Esophagus muscularis mucosa (tissue), 4 donors: ENCODE measurements around the gene FADS6. TPM values are rescaled to one million over a fixed set of nuclear protein-coding genes. Genes with fewer than 3 reads are reported as not detected.

Experiments used
- DNase-seq: peaks from one replicate; pipeline ENCODE4 v3.0.0-alpha.2; 2017; ENCODE audit errors: extremely low spot score
- H3K27ac ChIP-seq, 4 donors: fragments of 200-600 bp; sonication (generic); replicated peaks in 1 of 4; 1 replicate in 3 of 4; 2 replicates in 1 of 4; pipeline ENCODE4 v1.5.1; 2016 to 2019; ENCODE audit warnings: mild to moderate bottlenecking in 1 of 4
- H3K27me3 ChIP-seq, 4 donors: fragments of 200-600 bp; sonication (generic); one replicate each; pipeline versions ENCODE4 v1.5.1 to v1.6.0; 2016 to 2019
- H3K36me3 ChIP-seq, 4 donors: fragments of 200-600 bp; sonication (generic); one replicate each; pipeline ENCODE4 v1.5.1; 2016 to 2019
- H3K4me1 ChIP-seq, 4 donors: fragments of 200-600 bp; sonication (generic); one replicate each; pipeline ENCODE4 v1.5.1; 2016 to 2019
- H3K4me3 ChIP-seq, 4 donors: fragments of 200-600 bp; sonication (generic); 1 replicate in 2 of 4; 2 replicates in 2 of 4; pipeline ENCODE4 v1.5.1; 2016 to 2019; ENCODE audit warnings: mild to moderate bottlenecking in 4 of 4, moderate library complexity in 1 of 4
- H3K9me3 ChIP-seq, 4 donors: fragments of 200-600 bp; sonication (generic); 1 replicate in 3 of 4; 2 replicates in 1 of 4; pipeline ENCODE4 v1.5.1; 2016 to 2019
- CTCF ChIP-seq, 3 experiments: fragments of 200-600 bp in 2 of 3; fragments of 450-650 bp in 1 of 3; sonication (generic) in 2 of 3; IDR thresholded peaks; one replicate each; pipeline ENCODE4 v1.5.1; 2017 to 2019; ENCODE audit warnings: antibody characterized with exemption in 3 of 3, mild to moderate bottlenecking in 2 of 3, moderate library complexity in 1 of 3
- EP300 ChIP-seq: sonication (generic); formaldehyde crosslinking; IDR thresholded peaks from one replicate; pipeline ENCODE4 v1.6.1; 2017; ENCODE audit warnings: antibody characterized with exemption
- POLR2A ChIP-seq: fragments of 450-650 bp; IDR thresholded peaks from one replicate; pipeline ENCODE4 v1.6.1; 2017; ENCODE audit warnings: antibody characterized with exemption, moderate library complexity, mild to moderate bottlenecking, low read depth
- POLR2AphosphoS5 ChIP-seq, 2 donors: sonication (generic); formaldehyde crosslinking; IDR thresholded peaks; one replicate each; pipeline ENCODE4 v1.6.1; 2017; ENCODE audit warnings: antibody characterized with exemption in 2 of 2
- WGBS: methylation state at CpG from one replicate; pipeline ENCODE4 v1.1.5; 2018; 5-methylcytosine and 5-hydroxymethylcytosine counted together
- intact Hi-C: fragments of 100-400 bp; cut with DNase I; formaldehyde crosslinking; loops from one replicate; pipeline ENCODE4 v1.15.1; 2023
- total RNA-seq, 4 donors: library from RNA; depleted of rRNA; stranded (reverse); fragments of >200 nt; gene quantifications; one replicate each; pipeline versions ENCODE4 v1.1.0 to v1.2.1, GENCODE V29; 2016

The FADS6 gene
- total RNA-seq, 4 donors from 2014 or later, result 0.33 TPM; not detected in 3

DNA sequence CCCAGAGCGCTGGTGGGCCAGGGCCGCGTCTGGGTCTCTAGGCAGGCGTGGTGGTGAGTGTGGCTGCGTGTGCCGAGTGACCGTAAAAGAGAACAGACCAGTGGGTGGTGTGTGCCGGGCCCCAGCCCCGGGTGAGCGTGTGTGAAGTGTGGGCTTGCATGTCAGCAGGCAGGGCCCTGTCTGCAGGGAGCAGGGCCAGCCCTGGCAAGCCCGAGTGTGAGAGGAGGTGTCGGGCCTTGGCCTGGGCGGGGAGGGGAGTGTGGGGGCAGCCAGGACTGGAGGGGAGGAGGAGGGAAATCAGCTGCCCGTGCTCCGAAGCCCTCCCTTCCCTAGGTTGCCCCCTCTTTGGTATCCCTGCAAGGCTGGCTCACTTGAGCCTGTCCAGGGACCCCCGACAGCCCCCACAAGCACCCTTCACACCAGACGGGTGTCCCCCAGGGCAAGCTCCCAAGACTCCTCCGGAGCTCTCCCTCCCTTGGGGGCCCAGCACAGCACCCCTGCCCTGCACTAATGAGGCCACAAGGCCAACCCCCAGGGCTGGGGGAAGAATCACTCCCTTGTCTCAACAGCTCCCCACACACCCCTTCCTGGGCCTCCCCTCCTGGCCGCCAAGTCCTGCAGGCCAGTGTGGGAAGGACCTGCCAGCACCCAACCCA lies 27.7 kb upstream of the FADS6 start:
- peaks cover 21 to 38% (median 27%) of the 10 kb centered on the region in 4 donors for H3K4me1 ChIP-seq

GRCh38 chr17:74920642-74921025 lies 27.2 kb upstream of the FADS6 start:
- H3K4me3 ChIP-seq, result no peak overlapping the region
- TF ChIP-seq POLR2AphosphoS5 (IDR thresholded peaks at IDR 0.05), result no peak
- no peak for TF ChIP-seq EP300
- no peak for TF ChIP-seq POLR2A
- TF ChIP-seq CTCF (IDR thresholded peaks at IDR 0.05), result no peak
- H3K4me1 ChIP-seq, result peaks cover 21 to 38% (median 27%) of the 10 kb centered on the region in 4 donors
- H3K9me3 ChIP-seq, result no peaks in the 10 kb centered on the region
- peaks cover 7 to 93% (median 36%) of the 10 kb centered on the region in 4 donors for H3K27me3 ChIP-seq
- H3K36me3 ChIP-seq, result no peaks in the 10 kb centered on the region
- no peak overlapping the region for H3K27ac ChIP-seq
- 66% methylated on average over 5 of the region's 6 CpGs for WGBS
- DNase-seq, result no peak
- intact Hi-C loops, result loop anchor here (5.0 kb wide), 1 partner anchor 37 kb away; no protein-coding TSS in a partner anchor

More for the DNA sequence above, 27.7 kb upstream of the FADS6 start:
- H3K27ac ChIP-seq, result no peak overlapping the region
- intact Hi-C loops, result loop anchor here (5.0 kb wide), 1 partner anchor 36 kb away; no protein-coding TSS in a partner anchor
- H3K27me3 ChIP-seq, result peaks cover 7 to 93% (median 36%) of the 10 kb centered on the region in 4 donors
- no peak for TF ChIP-seq EP300
- no peak for TF ChIP-seq POLR2A
- TF ChIP-seq POLR2AphosphoS5 (IDR thresholded peaks at IDR 0.05), result no peak
- TF ChIP-seq CTCF (IDR thresholded peaks at IDR 0.05), result no peak
- 55% methylated on average over 13 of the region's 19 CpGs for WGBS
- no peaks in the 10 kb centered on the region for H3K36me3 ChIP-seq
- H3K9me3 ChIP-seq, result no peaks in the 10 kb centered on the region
- no peak overlapping the region for H3K4me3 ChIP-seq
- DNase-seq, result no peak

GRCh38 chr17:74920306-74920620 lies 26.8 kb upstream of the FADS6 start:
- Histone ChIP-seq H3K36me3 (no peaks in the 10 kb centered on the region), H3K27ac (no peak overlapping the region), H3K4me3 (no peak overlapping the region), H3K9me3 (no peaks in the 10 kb centered on the region), H3K4me1 (peaks cover 21 to 38% (median 27%) of the 10 kb centered on the region in 4 donors), H3K27me3 (peaks cover 7 to 92% (median 36%) of the 10 kb centered on the region in 4 donors)
- no peak for DNase-seq
- intact Hi-C loops, result loop anchor here (5.0 kb wide), 1 partner anchor 37 kb away; no protein-coding TSS in a partner anchor
- WGBS, result 79% methylated on average over 21 of the region's 27 CpGs
- TF ChIP-seq EP300 (no peak), CTCF (IDR thresholded peaks at IDR 0.05) (no peak), POLR2A (no peak), POLR2AphosphoS5 (IDR thresholded peaks at IDR 0.05) (no peak)

DNA sequence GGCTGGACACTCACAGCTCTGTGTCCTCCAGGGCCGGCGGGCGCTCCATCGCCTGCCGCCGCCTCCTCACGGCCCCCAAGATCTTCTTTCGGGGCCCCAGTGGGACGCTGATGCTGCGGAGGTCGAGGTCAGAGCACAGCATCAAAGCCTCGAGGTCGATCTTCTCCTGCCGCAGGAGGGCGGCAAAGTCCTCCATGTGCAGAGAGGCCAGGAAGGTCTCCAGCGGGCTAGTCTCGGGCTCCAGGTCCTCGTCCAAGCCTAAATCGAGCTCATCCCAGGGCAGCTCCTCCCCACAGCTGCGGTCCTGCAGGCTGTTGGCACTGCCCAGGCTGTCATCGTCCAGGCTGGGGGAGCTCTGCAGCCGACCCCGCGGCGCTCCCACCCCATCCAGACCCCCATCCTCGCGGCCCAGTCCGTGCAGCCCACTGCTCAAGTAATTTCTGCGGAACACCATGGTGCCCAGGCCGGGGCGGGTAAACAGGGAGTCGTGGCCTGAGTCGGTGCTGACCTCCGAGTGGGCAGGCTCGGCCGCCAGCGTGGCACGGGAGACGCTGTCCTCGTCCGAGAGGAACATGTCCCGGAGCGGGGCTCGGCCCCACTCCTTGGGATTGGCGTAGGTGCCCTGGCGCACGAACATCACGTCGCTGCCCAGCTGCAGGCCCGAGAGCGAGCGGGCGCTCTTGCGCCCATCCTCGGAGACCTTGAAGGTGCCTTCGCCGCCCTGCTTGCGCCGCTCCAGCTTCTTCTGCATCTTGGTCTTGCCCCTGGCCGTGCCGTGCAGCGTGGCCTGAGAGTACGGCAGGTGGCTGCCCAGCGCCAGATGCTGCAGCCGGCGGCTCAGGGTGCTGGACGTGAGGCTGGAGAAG lies 26.2 kb upstream of the FADS6 start:
- TF ChIP-seq EP300 (no peak), POLR2A (no peak), POLR2AphosphoS5 (IDR thresholded peaks at IDR 0.05) (no peak), CTCF (IDR thresholded peaks at IDR 0.05) (no peak)
- H3K27me3 ChIP-seq, result peaks cover 7 to 86% (median 30%) of the 10 kb centered on the region in 4 donors
- intact Hi-C loops, result loop anchor here (5.0 kb wide), 1 partner anchor 38 kb away; no protein-coding TSS in a partner anchor

More for the DNA sequence above, 26.2 kb upstream of the FADS6 start:
- H3K36me3 ChIP-seq, result no peaks in the 10 kb centered on the region
- no peak for DNase-seq
- 59% methylated on average over 22 of the region's 67 CpGs for WGBS
- no peak overlapping the region for H3K27ac ChIP-seq
- no peaks in the 10 kb centered on the region for H3K9me3 ChIP-seq
- no peak overlapping the region for H3K4me3 ChIP-seq
- peaks cover 19 to 35% (median 24%) of the 10 kb centered on the region in 4 donors for H3K4me1 ChIP-seq
